Endothelial cell of umbilical vein (primary cell): Measurements from ENCODE around the gene BRF1. TPM values are rescaled to one million over a fixed set of nuclear protein-coding genes. Genes with fewer than 3 reads are reported as not detected.

Experiments used
- Bru-seq: library from RNA; stranded (reverse); fragments of 400-500 nt; gene quantifications from one replicate; lab custom pipeline; 2021; lab: Mats Ljungman, UMichigan
- BruChase-seq, 2 experiments: library from RNA; stranded (reverse); fragments of 400-500 nt; gene quantifications; one replicate each; lab custom pipeline; 2021; lab: Mats Ljungman, UMichigan
- BruUV-seq: library from RNA; stranded (reverse); fragments of 400-500 nt; replicated peaks from 2 replicates; lab custom pipeline; 2021; lab: Mats Ljungman, UMichigan
- CTCF ChIA-PET: fragments of 300-600, 350-600 bp; sonication (Branson Sonifier 250); formaldehyde crosslinking; loops from one replicate; lab custom pipeline; 2021; ENCODE audit warnings: antibody characterized with exemption, inconsistent platforms; lab: Charles Lee
- POLR2A ChIA-PET: fragments of 300-600, 350-600 bp; sonication (Branson Sonifier 250); formaldehyde crosslinking; loops from one replicate; lab custom pipeline; 2021; ENCODE audit warnings: antibody characterized with exemption, inconsistent platforms; lab: Charles Lee
- DNase-seq: peaks from one replicate; pipeline ENCODE4 v3.0.0-alpha.2; 2011; ENCODE audit warnings: low read depth, low spot score
- FAIRE-seq: peaks from 2 replicates; lab custom pipeline; 2011; peaks lifted over from hg19 to GRCh38; lab: Jason Lieb, UNC
- H2AFZ ChIP-seq: 2 replicates; pipeline ENCODE4 v1.6.0; 2012; ENCODE audit warnings: low read depth, low read length, control low read depth, inconsistent platforms
- H3K27ac ChIP-seq: 2 replicates; pipeline ENCODE4 v1.5.1; 2011; ENCODE audit warnings: low read depth, mild to moderate bottlenecking, control low read depth, low read length, moderate library complexity; ENCODE audit not compliant: insufficient read depth
- H3K27me3 ChIP-seq, 2 experiments: 2 replicates each; pipeline versions ENCODE4 v1.6.0 to v1.6.1; 2011; ENCODE audit warnings: low read length in 2 of 2, mixed read lengths in 1 of 2; ENCODE audit not compliant: control insufficient read depth in 2 of 2, insufficient read depth in 2 of 2
- H3K36me3 ChIP-seq, 2 experiments: 2 replicates in 1 of 2; 3 replicates in 1 of 2; pipeline ENCODE4 v1.5.1; 2011; ENCODE audit warnings: low read length in 2 of 2, mild to moderate bottlenecking in 1 of 2, moderate library complexity in 1 of 2; ENCODE audit not compliant: control insufficient read depth in 2 of 2, insufficient read depth in 2 of 2; ENCODE audit errors: extremely low read depth in 1 of 2
- H3K4me1 ChIP-seq: 3 replicates; pipeline ENCODE4 v1.5.1; 2011; ENCODE audit warnings: mild to moderate bottlenecking, low read length; ENCODE audit not compliant: control insufficient read depth, insufficient read depth; ENCODE audit errors: extremely low read depth
- H3K4me2 ChIP-seq: 2 replicates; pipeline ENCODE4 v1.6.1; 2011; ENCODE audit warnings: low read length, control low read depth, mixed read lengths; ENCODE audit not compliant: insufficient read depth
- H3K4me3 ChIP-seq, 3 experiments: fragments of 200-600 bp in 1 of 3; sonication (generic), shearing (Covaris generic) in 1 of 3; replicated peaks in 1 of 3; 2 replicates each; pipeline ENCODE4 v1.5.1; 2011 to 2016; ENCODE audit warnings: control low read depth in 3 of 3, low read length in 3 of 3, mild to moderate bottlenecking in 2 of 3, inconsistent platforms in 1 of 3, low read depth in 1 of 3, moderate library complexity in 1 of 3; ENCODE audit not compliant: insufficient read depth in 1 of 3
- H3K79me2 ChIP-seq: 2 replicates; pipeline ENCODE4 v1.6.0; 2012; ENCODE audit warnings: low read length, inconsistent platforms; ENCODE audit not compliant: control insufficient read depth, insufficient read depth
- H3K9ac ChIP-seq: replicated peaks from 2 replicates; pipeline ENCODE3; 2011; ENCODE audit warnings: low read length, control low read depth; ENCODE audit not compliant: insufficient read depth; ENCODE audit errors: extremely low read depth
- H3K9me1 ChIP-seq: replicated peaks from 3 replicates; pipeline ENCODE4 v1.6.0; 2011; ENCODE audit warnings: mild to moderate bottlenecking, low read length; ENCODE audit not compliant: control insufficient read depth, insufficient read depth; ENCODE audit errors: extremely low read depth
- H3K9me3 ChIP-seq: replicated peaks from 2 replicates; pipeline ENCODE4 v1.5.1; 2012; ENCODE audit warnings: low read length, inconsistent platforms; ENCODE audit not compliant: control insufficient read depth, insufficient read depth
- H4K20me1 ChIP-seq: replicated peaks from 2 replicates; pipeline ENCODE3; 2011; ENCODE audit warnings: mild to moderate bottlenecking, low read length; ENCODE audit not compliant: control insufficient read depth, insufficient read depth; ENCODE audit errors: extremely low read depth
- CTCF ChIP-seq, 2 donors: IDR thresholded peaks; 1 replicate in 1 of 2; 2 replicates in 1 of 2; pipeline ENCODE4 v1.5.1; 2011; ENCODE audit warnings: low read length in 2 of 2, mild to moderate bottlenecking in 2 of 2, moderate library complexity in 2 of 2, control low read depth in 1 of 2, inconsistent platforms in 1 of 2, low read depth in 1 of 2; ENCODE audit not compliant: insufficient read depth in 1 of 2; ENCODE audit errors: extremely low read depth in 1 of 2
- EZH2 ChIP-seq: IDR thresholded peaks from 2 replicates; pipeline ENCODE4 v1.6.1; 2012; ENCODE audit warnings: borderline replicate concordance, low read depth, mild to moderate bottlenecking, moderate library complexity, low read length, inconsistent platforms; ENCODE audit not compliant: severe bottlenecking
- FOS ChIP-seq: IDR thresholded peaks from 2 replicates; pipeline ENCODE4 v1.6.1; 2011; ENCODE audit warnings: mild to moderate bottlenecking, low read length, moderate library complexity, borderline replicate concordance; ENCODE audit not compliant: insufficient read depth
- GATA2 ChIP-seq: IDR thresholded peaks from 2 replicates; pipeline ENCODE4 v1.7.0; 2011; ENCODE audit warnings: low read depth, mild to moderate bottlenecking, moderate library complexity, mixed read lengths, low read length; ENCODE audit not compliant: insufficient read length, insufficient read depth
- JUN ChIP-seq: IDR thresholded peaks from 2 replicates; pipeline ENCODE4 v1.6.1; 2011; ENCODE audit warnings: borderline replicate concordance, low read depth; ENCODE audit not compliant: insufficient read length, insufficient read depth
- MYC ChIP-seq: IDR thresholded peaks from one replicate; pipeline ENCODE4 v1.6.1; 2011; ENCODE audit warnings: mild to moderate bottlenecking, low read depth, low read length
- POLR2A ChIP-seq: IDR thresholded peaks from 2 replicates; pipeline ENCODE4 v1.6.1; 2012; ENCODE audit warnings: low read depth, mild to moderate bottlenecking, control low read depth, low read length
- POLR2AphosphoS5 ChIP-seq: IDR thresholded peaks from 2 replicates; pipeline ENCODE4 v1.6.1; 2012; ENCODE audit warnings: low read depth, mild to moderate bottlenecking, control low read depth, low read length, moderate library complexity; ENCODE audit not compliant: insufficient read depth
- dilution Hi-C: fragments of 300-500 bp; cut with MboI; formaldehyde crosslinking; loops from one replicate; pipeline ENCODE4 v1.15.0; 2019; ENCODE audit warnings: low sequenced_read_pairs; ENCODE audit not compliant: extremely low pct_ligation_motif_present
- intact Hi-C: fragments of 100-400 bp; cut with micrococcal nuclease; formaldehyde crosslinking; loops from one replicate; pipeline ENCODE4 v1.10.0; 2022
- long read RNA-seq: library from polyadenylated mRNA; stranded (forward); transcript quantifications from one replicate; pipeline ENCODE4 v2.0.0, GENCODE V29; 2021
- polyA minus RNA-seq, 3 experiments: library from RNA; depleted of rRNA, polyadenylated mRNA; stranded (reverse); fragments of >200 nt; gene quantifications; 1 replicate in 1 of 3; 2 replicates in 2 of 3; pipeline ENCODE4 v1.2.3, GENCODE V29; 2011
- polyA plus RNA-seq, 4 experiments: library from polyadenylated mRNA; depleted of rRNA in 3 of 4; stranded (reverse) in 3 of 4; unstranded in 1 of 4; fragments of >200 nt; gene quantifications; 2 replicates each; pipeline versions ENCODE4 v1.2.1 to v1.2.3, GENCODE V29; 2011 to 2012; ENCODE audit warnings: missing spikeins in 1 of 4
- total RNA-seq: library from RNA; stranded (reverse); gene quantifications from 2 replicates; pipeline ENCODE4 v1.2.3, GENCODE V29; 2021
- TF ChIP-seq, protein P1 (sequence below): IDR thresholded peaks from 2 replicates; pipeline ENCODE4 v1.6.1; 2011; ENCODE audit not compliant: insufficient read depth, insufficient read length

BRF1 gene, protein sequence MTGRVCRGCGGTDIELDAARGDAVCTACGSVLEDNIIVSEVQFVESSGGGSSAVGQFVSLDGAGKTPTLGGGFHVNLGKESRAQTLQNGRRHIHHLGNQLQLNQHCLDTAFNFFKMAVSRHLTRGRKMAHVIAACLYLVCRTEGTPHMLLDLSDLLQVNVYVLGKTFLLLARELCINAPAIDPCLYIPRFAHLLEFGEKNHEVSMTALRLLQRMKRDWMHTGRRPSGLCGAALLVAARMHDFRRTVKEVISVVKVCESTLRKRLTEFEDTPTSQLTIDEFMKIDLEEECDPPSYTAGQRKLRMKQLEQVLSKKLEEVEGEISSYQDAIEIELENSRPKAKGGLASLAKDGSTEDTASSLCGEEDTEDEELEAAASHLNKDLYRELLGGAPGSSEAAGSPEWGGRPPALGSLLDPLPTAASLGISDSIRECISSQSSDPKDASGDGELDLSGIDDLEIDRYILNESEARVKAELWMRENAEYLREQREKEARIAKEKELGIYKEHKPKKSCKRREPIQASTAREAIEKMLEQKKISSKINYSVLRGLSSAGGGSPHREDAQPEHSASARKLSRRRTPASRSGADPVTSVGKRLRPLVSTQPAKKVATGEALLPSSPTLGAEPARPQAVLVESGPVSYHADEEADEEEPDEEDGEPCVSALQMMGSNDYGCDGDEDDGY
- 37.9 and 47.2 TPM in 2 replicates for total RNA-seq
- polyA plus RNA-seq: 18.6 and 19.0 TPM in 2 replicates
- polyA plus RNA-seq (2011; cell fraction: cytosol; rRNA removed): 9.4 and 13.0 TPM in 2 replicates
- 40.7 and 43.6 TPM in 2 replicates for polyA plus RNA-seq (2011; cell fraction: nucleus; rRNA removed)
- polyA plus RNA-seq (2012): 14.4 and 15.7 TPM in 2 replicates
- 24.1 and 26.7 TPM in 2 replicates for polyA minus RNA-seq
- polyA minus RNA-seq (2011; cell fraction: cytosol; rRNA and poly(A)+ RNA removed): 14.3 TPM
- 39.8 and 59.1 TPM in 2 replicates for polyA minus RNA-seq (2011; cell fraction: nucleus; rRNA and poly(A)+ RNA removed)
- percentile 55 among the genes with signal in this experiment for Bru-seq, nascent RNA
- percentile 61 among the genes with signal in this experiment for BruChase-seq, experiment 1, labeled RNA remaining after a 6-hour chase
- BruChase-seq, experiment 2, labeled RNA remaining after a 2-hour chase: percentile 66 among the genes with signal in this experiment
- long read RNA-seq, transcript BRF1-211 (18 exons, 3,358 nt): major isoform, 15 of 38 reads
- long read RNA-seq, partial matches to known transcripts: 7 of 38 reads
- long read RNA-seq, other reads (novel, unspliced or antisense): 13 of 38 reads

DNA sequence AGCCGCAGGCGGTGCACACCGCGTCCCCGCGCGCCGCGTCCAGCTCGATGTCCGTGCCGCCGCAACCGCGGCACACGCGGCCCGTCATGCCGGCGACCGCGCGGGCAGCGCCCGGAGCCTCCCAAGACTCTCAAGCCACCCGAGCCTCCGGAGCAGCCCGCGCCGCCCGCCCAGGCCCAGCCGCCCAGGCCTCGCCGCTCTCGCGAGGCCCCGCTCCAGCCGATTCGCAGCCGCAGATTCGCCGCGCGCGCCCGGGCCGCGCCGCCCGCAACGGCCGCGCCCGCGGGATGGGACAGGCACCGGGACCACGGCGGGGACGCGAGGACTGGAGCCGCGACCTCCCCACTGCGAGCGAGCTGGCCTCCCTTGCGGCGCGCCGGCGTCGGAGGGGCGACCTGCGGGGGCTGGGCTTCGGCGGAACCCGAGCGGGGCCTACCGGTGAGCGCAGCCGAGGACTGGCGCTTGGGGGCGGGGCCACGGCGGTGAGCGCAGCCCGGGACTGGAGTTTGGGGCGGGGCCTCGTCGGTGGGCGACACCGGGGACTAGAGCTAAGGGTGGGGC is at the start of gene BRF1:
BRF1 (minus strand) TSS at position 460 of the 561 bp plus-strand sequence; CDS start at position 88, 372 bp downstream.
- peak within 1 kb of the TSS; percentile 77 for H2AFZ ChIP-seq
- H3K79me2 ChIP-seq: peaks cover 24% of the 10 kb centered on the region
- peak; percentile 95 for DNase-seq
- peak within 1 kb of the TSS; percentile 25 to 79 (median 54) for H3K4me3 ChIP-seq
- peak within 1 kb of the TSS; percentile 90 for H3K9ac ChIP-seq
- no TSS peak for BruUV-seq
- TF ChIP-seq MYC (no peak), GATA2 (no peak), FOS (no peak), JUN (no peak), CTCF (IDR thresholded peaks at IDR 0.05; ENCODE audit: extremely low read depth in 1 of 2, insufficient read depth in 1 of 2, low read depth in 1 of 2, low read length in 2 of 2) (no peak), POLR2A (no peak), EZH2 (no peak), POLR2AphosphoS5 (no peak)
- TF ChIP-seq, protein P1, sequence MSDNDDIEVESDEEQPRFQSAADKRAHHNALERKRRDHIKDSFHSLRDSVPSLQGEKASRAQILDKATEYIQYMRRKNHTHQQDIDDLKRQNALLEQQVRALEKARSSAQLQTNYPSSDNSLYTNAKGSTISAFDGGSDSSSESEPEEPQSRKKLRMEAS: no peak
- peaks cover 9% of the 10 kb centered on the region for H3K4me1 ChIP-seq
- peak within 1 kb of the TSS; percentile 62 for H3K27ac ChIP-seq
- H3K27me3 ChIP-seq: no peaks in the 10 kb centered on the region
- dilution Hi-C loops: no loop called here
- no peaks in the 10 kb centered on the region for H4K20me1 ChIP-seq
- FAIRE-seq: no peak
- intact Hi-C loops: loop anchor here (1.0 to 10.0 kb wide), 7 partner anchors 13 to 323 kb away; partner anchors contain the start of genes AHNAK2, BTBD6, MTA1 and TEDC1
- H3K4me2 ChIP-seq: peak within 1 kb of the TSS; percentile 56
- ChIA-PET CTCF (interaction anchor here (0.7 to 3.8 kb wide), 10 partner anchors 8 to 211 kb away, joined by 3 to 22 read pairs (median 4); partner anchors contain the start of genes BTBD6 and PACS2), POLR2A (interaction anchor here (0.9 to 1.2 kb wide), 2 partner anchors 14 to 131 kb away, joined by 3 read pairs; partner anchors contain the start of gene PACS2)
- no peaks in the 10 kb centered on the region for H3K9me3 ChIP-seq
- no peaks in the 10 kb centered on the region for H3K36me3 ChIP-seq
- H3K9me1 ChIP-seq: no peaks in the 10 kb centered on the region
